Large intestine (tissue), 3 donors: ENCODE data around the gene ZFYVE27. TPM values are rescaled to one million over a fixed set of nuclear protein-coding genes. Genes with fewer than 3 reads are reported as not detected.

Experiments
- DNase-seq, 2 donors: peaks; one replicate each; pipeline versions ENCODE4 v3.0.0 to v3.0.0-alpha.2; 2013
- H3K27ac ChIP-seq: one replicate; pipeline ENCODE4 v1.5.1; 2013; ENCODE audit warnings: low read length
- H3K27me3 ChIP-seq: 2 replicates; pipeline ENCODE4 v1.6.1; 2013; ENCODE audit warnings: low read length; ENCODE audit not compliant: control insufficient read depth, insufficient read depth
- H3K36me3 ChIP-seq: 2 replicates; pipeline ENCODE4 v1.6.1; 2013; ENCODE audit warnings: low read length; ENCODE audit not compliant: control insufficient read depth, insufficient read depth
- H3K4me1 ChIP-seq: one replicate; pipeline ENCODE4 v1.6.1; 2013; ENCODE audit warnings: low read length; ENCODE audit not compliant: control insufficient read depth, insufficient read depth
- H3K4me3 ChIP-seq: one replicate; pipeline ENCODE4 v1.5.1; 2013; ENCODE audit warnings: low read length
- H3K9me3 ChIP-seq: one replicate; pipeline ENCODE4 v1.6.1; 2013; ENCODE audit warnings: mild to moderate bottlenecking, low read depth, low read length, moderate library complexity; ENCODE audit not compliant: control insufficient read depth
- WGBS: methylation state at CpG from one replicate; pipeline ENCODE4 v1.1.5; 2013; ENCODE audit warnings: low lambda C conversion rate; ENCODE audit not compliant: insufficient coverage; 5-methylcytosine and 5-hydroxymethylcytosine counted together
- polyA plus RNA-seq: library from polyadenylated mRNA; unstranded; fragments of 120-200 nt; gene quantifications from one replicate; pipeline ENCODE4 v1.2.1, GENCODE V29; 2013

The ZFYVE27 gene
- polyA plus RNA-seq, 1 donor: 51.2 TPM

DNA sequence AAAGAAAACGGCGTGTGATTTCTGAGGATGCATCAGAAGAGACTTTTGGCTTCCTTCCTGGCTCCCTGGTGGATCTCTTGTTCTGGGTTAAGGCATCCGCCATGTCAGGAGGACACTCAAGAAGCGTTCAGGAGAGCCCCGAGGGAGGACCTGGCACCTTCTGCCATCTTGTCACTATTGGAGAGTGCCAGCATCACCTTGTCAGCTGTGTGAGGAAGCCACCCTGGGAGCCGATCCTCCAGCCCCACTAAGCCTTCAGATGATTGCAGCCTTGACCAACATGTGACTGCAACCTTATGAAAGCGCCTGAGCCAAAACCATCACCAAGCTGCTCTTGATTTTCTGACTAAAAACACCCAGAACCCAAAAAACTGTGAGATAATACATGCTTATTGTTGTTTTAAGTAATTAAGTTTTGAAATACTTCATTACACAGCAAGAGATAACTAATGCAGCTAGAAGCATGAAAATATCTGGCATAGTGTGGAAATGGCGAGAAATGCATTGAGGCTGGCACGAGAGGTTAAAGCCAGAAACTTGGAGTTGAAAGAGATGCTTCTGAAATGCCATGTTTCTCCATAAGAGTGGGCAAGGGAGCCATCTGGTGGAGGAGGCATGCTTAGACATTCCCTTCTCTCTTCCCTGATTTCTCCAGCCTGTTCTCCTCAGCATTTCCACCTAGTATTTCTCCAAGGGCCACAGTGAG is 5.4 kb upstream of the ZFYVE27 start:
- peak; percentile 61 to 65 for DNase-seq
- H3K27me3 ChIP-seq: no peaks in the 10 kb centered on the region
- H3K4me3 ChIP-seq: no peak overlapping the region
- peaks cover 1% of the 10 kb centered on the region for H3K4me1 ChIP-seq
- no CpG with 5 or more reads among the region's 9 CpGs for WGBS
- H3K36me3 ChIP-seq: no peaks in the 10 kb centered on the region
- H3K9me3 ChIP-seq: no peaks in the 10 kb centered on the region
- no peak overlapping the region for H3K27ac ChIP-seq

DNA sequence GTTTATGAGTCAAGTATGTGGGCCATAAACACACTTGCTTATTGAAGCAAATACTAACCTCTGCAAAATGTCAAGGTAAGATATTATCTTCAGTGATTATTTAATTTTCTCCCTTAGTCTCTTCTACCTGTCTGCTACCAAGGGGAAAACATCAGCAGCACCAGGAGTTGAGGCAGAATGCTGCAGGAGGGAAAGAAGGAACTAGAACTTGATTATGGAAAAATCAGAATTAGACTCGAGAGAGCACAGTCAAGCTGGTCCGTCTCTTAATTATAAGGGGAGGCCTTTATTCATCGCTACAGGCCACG is 4.9 kb upstream of the ZFYVE27 start:
- H3K4me1 ChIP-seq: peaks cover 4% of the 10 kb centered on the region

DNA sequence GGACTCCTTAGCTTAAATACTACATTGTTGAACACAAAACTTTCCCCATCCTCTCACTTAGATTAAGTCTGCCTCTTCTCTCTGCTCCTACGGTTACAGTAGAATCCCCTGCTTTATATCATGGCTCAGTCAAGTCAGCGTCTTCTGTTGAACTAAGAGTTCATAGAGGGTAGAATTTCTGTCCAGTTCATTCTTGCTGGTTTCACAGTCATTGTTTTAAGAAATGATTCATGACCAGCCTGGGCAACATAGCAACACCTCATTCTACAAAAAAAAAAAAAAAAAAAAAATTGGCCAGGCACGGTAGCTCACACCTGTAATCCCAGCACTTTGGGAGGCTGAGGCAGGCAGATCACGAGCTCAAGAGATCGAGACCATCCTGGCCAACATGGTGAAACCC is 3.7 kb upstream of the ZFYVE27 start:
- no peak overlapping the region for H3K4me3 ChIP-seq
- no peaks in the 10 kb centered on the region for H3K36me3 ChIP-seq
- peaks cover 8% of the 10 kb centered on the region for H3K4me1 ChIP-seq
- H3K27ac ChIP-seq: no peak overlapping the region
- H3K27me3 ChIP-seq: no peaks in the 10 kb centered on the region
- no peak for DNase-seq
- no CpG with 5 or more reads among the region's 5 CpGs for WGBS
- no peaks in the 10 kb centered on the region for H3K9me3 ChIP-seq

More for the DNA sequence above, 4.9 kb upstream of the ZFYVE27 start:
- DNase-seq: no peak
- H3K27me3 ChIP-seq: no peaks in the 10 kb centered on the region
- no CpG with 5 or more reads among the region's 4 CpGs for WGBS
- no peaks in the 10 kb centered on the region for H3K36me3 ChIP-seq
- no peak overlapping the region for H3K27ac ChIP-seq
- no peaks in the 10 kb centered on the region for H3K9me3 ChIP-seq
- no peak overlapping the region for H3K4me3 ChIP-seq

DNA sequence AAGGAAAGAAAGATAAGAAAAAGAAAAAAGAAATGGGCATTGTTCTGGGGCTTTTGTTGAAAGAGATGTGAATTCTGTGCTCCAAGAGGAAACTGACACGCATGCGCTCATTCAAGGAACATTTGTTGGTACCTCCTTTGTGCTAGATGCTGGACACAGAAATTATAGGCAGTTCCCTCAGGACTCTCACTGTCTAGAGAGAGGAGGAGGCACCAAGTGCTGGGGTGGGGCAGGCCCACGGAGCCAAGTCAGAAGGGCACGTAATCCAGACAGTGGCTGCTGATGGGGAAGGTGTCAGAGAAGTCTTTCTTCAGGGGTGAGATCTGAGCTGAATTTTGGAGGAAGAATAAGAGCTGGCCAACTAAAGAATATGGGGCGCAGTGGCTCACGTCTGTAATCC is 2.9 kb upstream of the ZFYVE27 start:
- WGBS: 100% methylated on average over 2 of the region's 6 CpGs
- Histone ChIP-seq H3K4me3 (no peak overlapping the region), H3K27ac (no peak overlapping the region), H3K9me3 (no peaks in the 10 kb centered on the region), H3K36me3 (peaks cover 5% of the 10 kb centered on the region), H3K27me3 (no peaks in the 10 kb centered on the region), H3K4me1 (peaks cover 9% of the 10 kb centered on the region)
- no peak for DNase-seq

DNA sequence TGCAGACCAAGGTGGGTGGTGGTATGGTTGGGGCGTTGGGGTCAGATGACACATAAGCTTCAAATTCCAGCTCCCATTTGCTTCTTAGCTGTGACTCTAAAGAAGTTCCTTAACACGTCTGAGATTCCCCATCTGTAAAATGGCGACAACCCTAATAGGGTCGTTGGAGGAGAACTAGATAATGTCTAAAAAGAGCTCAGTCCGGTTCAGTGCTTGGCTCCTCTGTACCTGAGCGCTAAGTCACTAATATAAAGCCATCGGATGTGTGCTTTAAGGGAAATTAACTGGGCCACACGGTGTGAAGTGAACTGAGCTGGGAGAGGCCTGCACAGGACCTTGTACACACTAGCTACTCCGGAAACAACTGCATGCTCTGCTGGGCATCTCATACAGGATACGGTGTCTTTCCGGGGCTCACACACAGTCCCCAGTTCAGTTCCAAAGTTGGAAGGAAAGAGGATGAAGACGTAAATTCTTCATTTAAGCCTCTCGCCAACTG is 476 bp upstream of the ZFYVE27 start:
- Histone ChIP-seq H3K36me3 (peaks cover 22% of the 10 kb centered on the region), H3K4me3 (no peak overlapping the region), H3K27me3 (no peaks in the 10 kb centered on the region), H3K9me3 (no peaks in the 10 kb centered on the region), H3K27ac (no peak overlapping the region), H3K4me1 (peaks cover 9% of the 10 kb centered on the region)
- DNase-seq: no peak
- WGBS: no CpG with 5 or more reads among the region's 13 CpGs

DNA sequence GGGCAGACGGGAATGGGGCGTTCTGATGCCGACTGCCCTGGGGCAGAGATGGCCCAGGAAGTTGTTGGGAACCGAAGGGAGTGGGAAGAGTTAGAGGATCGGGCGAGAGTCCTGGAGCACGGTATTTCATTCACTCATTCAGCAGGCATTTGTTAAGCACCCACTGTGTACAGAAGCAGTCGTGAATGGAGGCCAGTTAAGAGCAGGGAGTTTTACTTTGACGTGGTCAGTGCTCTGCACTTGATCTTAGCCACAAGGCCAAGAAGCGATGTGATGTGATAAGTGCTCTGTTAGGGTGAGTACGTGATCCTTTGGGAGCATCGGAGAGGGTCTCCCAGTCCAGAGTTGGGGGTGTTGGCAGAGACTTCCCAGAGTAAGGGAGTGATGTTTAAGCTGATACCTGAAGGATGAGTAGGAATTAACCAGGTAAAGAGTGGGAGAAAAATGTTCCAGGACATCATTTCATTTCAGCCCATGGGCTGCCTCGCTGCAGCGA is 890 bp downstream of the ZFYVE27 start:
- peak overlapping the region; percentile 94 for H3K4me3 ChIP-seq
- H3K27me3 ChIP-seq: no peaks in the 10 kb centered on the region
- 90% methylated on average over 2 of the region's 14 CpGs for WGBS
- no peak for DNase-seq
- no peaks in the 10 kb centered on the region for H3K9me3 ChIP-seq
- peak overlapping the region; percentile 85 for H3K27ac ChIP-seq
- peaks cover 27% of the 10 kb centered on the region for H3K36me3 ChIP-seq
- peaks cover 9% of the 10 kb centered on the region for H3K4me1 ChIP-seq

DNA sequence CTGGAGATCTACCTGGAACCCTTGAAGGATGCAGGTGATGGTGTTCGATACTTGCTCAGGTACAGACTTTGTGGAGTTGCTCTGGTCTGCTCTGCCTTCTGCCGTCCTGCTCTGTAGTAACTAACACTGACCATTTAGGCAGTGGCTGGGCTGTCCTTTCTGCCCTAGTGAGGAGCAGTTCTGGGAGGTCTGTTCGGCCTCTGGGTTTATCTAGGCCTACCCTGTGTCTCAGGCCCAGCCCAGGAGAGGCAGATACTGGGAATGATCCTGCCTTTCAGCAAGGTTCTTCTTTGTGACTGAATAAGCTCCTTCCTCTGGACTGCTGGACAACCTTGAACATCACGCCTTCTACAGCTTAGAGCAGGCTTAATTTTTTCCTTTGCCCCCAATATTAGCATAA is 1.7 kb downstream of the ZFYVE27 start:
- H3K4me3 ChIP-seq: no peak overlapping the region
- H3K36me3 ChIP-seq: peaks cover 35% of the 10 kb centered on the region
- no peak overlapping the region for H3K27ac ChIP-seq
- H3K4me1 ChIP-seq: peaks cover 9% of the 10 kb centered on the region
- whole genome bisulfite sequencing: 100% methylated on average over 1 of the region's 4 CpGs
- no peaks in the 10 kb centered on the region for H3K9me3 ChIP-seq
- DNase-seq: no peak
- H3K27me3 ChIP-seq: no peaks in the 10 kb centered on the region

DNA sequence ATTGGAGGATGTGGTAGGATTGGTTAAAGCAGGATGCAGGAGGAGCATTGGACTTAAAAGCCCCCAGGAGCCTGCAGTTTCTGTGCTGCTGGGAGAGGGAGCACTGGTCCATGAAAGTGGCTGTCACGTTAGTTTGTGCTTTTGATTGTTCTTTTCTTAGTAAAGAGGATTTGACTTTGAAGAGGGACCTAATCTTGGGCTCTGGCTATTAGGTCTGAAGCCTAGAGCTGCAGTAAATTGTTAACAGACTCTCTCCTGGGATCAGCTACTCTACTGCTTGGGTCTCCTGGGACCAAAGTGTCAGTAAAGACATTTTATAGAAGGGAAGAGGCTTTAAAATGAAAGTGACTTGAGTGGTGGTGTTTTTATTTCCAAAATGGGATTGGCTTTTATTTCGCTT is 3.7 kb downstream of the ZFYVE27 start:
- no peaks in the 10 kb centered on the region for H3K27me3 ChIP-seq
- peaks cover 53% of the 10 kb centered on the region for H3K36me3 ChIP-seq
- H3K27ac ChIP-seq: no peak overlapping the region
- WGBS: no CpG with 5 or more reads among the region's 2 CpGs
- no peaks in the 10 kb centered on the region for H3K9me3 ChIP-seq
- H3K4me3 ChIP-seq: no peak overlapping the region
- DNase-seq: no peak
- H3K4me1 ChIP-seq: peaks cover 9% of the 10 kb centered on the region

DNA sequence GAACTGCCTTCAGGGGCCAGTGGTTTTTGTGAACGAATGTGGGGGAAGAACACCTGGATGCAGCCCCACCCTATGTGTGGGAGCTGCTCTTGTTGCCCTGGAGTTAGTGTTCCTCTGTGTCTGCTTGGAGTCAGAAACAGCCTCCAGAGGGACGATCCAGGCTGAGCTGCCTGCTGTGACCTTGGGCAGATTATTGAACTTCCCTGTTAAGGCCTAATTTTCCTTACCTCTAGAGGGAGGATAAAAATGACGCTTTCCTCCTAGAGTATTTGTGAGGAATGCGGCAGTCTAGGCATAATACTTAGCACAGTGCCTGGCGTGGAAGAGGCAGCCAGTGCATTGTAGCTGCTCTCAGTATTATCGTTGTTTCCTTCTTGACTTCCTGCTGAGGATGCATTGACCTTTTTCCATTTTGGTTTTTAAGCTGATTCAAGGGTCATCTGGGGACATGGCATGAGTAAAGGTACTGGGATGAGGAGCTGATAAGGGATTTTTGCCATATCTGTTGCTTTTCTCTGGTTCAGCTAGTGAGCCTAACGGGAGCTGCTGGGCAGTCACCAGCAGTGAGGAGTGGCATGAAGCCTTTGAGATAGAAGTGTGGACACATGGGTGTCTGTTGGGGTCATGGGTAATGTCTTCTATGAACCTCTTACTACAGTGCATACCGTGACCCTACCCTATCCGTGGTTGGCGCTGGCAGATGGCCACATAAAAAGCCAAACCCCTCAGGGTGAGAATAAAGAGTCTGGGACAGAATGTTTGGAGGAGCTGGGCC is 6.4 kb downstream of the ZFYVE27 start:
- 100% methylated on average over 2 of the region's 10 CpGs for WGBS
- Histone ChIP-seq H3K4me1 (peaks cover under 1% of the 10 kb centered on the region), H3K27ac (no peak overlapping the region), H3K4me3 (no peak overlapping the region), H3K36me3 (peaks cover 70% of the 10 kb centered on the region), H3K27me3 (no peaks in the 10 kb centered on the region), H3K9me3 (no peaks in the 10 kb centered on the region)
- DNase-seq: no peak

DNA sequence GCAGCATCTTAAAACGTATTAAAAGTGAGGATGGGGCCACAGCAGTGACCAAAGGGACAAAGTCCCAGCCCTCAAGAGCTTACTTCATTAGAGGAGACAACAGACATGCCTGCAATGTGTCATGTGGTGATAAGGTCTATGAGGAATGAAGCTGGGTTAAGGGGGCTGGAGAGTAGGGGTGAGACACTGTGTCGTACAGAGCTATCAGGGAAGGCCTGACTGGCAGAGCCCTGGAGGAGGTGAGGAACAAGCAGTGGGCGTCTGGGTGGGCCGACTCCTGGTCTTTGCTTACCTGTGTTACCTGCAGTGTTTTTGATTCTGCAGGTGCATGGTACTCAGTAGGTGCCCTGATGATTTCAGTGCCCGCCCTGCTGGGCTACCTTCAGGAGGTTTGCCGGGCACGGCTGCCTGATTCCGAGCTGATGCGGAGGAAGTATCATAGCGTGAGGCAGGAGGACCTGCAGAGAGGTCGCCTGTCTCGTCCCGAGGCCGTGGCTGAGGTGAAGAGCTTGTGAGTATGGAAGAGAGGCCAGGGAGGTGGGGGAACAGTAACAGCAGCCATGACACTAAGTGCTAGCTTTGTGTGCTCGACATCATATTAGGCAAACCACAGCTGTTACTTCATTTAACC is 7.6 kb downstream of the ZFYVE27 start:
- no peaks in the 10 kb centered on the region for H3K9me3 ChIP-seq
- peak in 1 of 2 donors; percentile 38 for DNase-seq
- no peak overlapping the region for H3K27ac ChIP-seq
- no peaks in the 10 kb centered on the region for H3K27me3 ChIP-seq
- no CpG with 5 or more reads among the region's 15 CpGs for WGBS
- no peaks in the 10 kb centered on the region for H3K4me1 ChIP-seq
- peaks cover 70% of the 10 kb centered on the region for H3K36me3 ChIP-seq
- no peak overlapping the region for H3K4me3 ChIP-seq
